ENCODE results near the gene USP6NL.

Gene USP6NL

GRCh38 chr10:11406746-11407145 lies 204.7 kb downstream of the USP6NL start:
- Histone ChIP-seq H3K9me3 (no peaks in the 10 kb centered on the region), H3K36me3 (no peaks in the 10 kb centered on the region), H3K4me3 (ENCODE audit: low read depth, low read length) (no peak overlapping the region), H3K4me1 (no peaks in the 10 kb centered on the region), H3K27me3 (no peaks in the 10 kb centered on the region)
- no peak for TF ChIP-seq CTCF (IDR thresholded peaks at IDR 0.05; ENCODE audit: low read depth, low read length)
- no peak for DNase-seq

- Histone ChIP-seq H3K4me1 (no peaks in the 10 kb centered on the region), H3K36me3 (no peaks in the 10 kb centered on the region), H3K9me3 (no peaks in the 10 kb centered on the region), H3K27me3 (no peaks in the 10 kb centered on the region), H3K4me3 (ENCODE audit: low read depth, low read length) (no peak overlapping the region)
- DNase-seq, result no peak
- no peak for TF ChIP-seq CTCF (IDR thresholded peaks at IDR 0.05; ENCODE audit: low read depth, low read length)
These were observed 206.5 kb downstream of the USP6NL start for GRCh38 chr10:11404901-11405300.

Measured in BE2C (cell line).